Ishikawa (cell line): Measurements from ENCODE around the gene NSD2.

Experiments used
- CEBPB ChIP-seq: IDR thresholded peaks from 2 replicates; pipeline ENCODE4 v1.6.1; 2012
- CREB1 ChIP-seq: IDR thresholded peaks from 2 replicates; pipeline ENCODE4 v1.6.1; 2012; ENCODE audit warnings: low read depth
- EGR1 ChIP-seq: IDR thresholded peaks from 2 replicates; pipeline ENCODE4 v1.6.1; 2012
- EP300 ChIP-seq: IDR thresholded peaks from 2 replicates; pipeline ENCODE4 v1.6.1; 2012; ENCODE audit warnings: borderline replicate concordance
- FOXM1 ChIP-seq: IDR thresholded peaks from 2 replicates; pipeline ENCODE4 v1.6.1; 2012; ENCODE audit warnings: low read depth, borderline replicate concordance
- NFIC ChIP-seq: IDR thresholded peaks from 2 replicates; pipeline ENCODE4 v1.6.1; 2012
- RAD21 ChIP-seq: IDR thresholded peaks from 2 replicates; pipeline ENCODE4 v1.6.1; 2012; ENCODE audit warnings: low read depth
- REST ChIP-seq: IDR thresholded peaks from 2 replicates; pipeline ENCODE4 v1.6.1; 2012; ENCODE audit warnings: low read depth, mild to moderate bottlenecking
- TAF1 ChIP-seq: IDR thresholded peaks from 2 replicates; pipeline ENCODE4 v1.6.1; 2012; ENCODE audit warnings: low read depth, mild to moderate bottlenecking
- TCF12 ChIP-seq: IDR thresholded peaks from 2 replicates; pipeline ENCODE4 v1.6.1; 2012; ENCODE audit warnings: low read depth
- TEAD4 ChIP-seq: IDR thresholded peaks from 2 replicates; pipeline ENCODE4 v1.6.1; 2012
- YY1 ChIP-seq: IDR thresholded peaks from 2 replicates; pipeline ENCODE4 v1.6.1; 2012; ENCODE audit warnings: low read depth
- ZBTB7A ChIP-seq: IDR thresholded peaks from 2 replicates; pipeline ENCODE4 v1.6.1; 2012; ENCODE audit warnings: low read depth
- TF ChIP-seq, protein P1 (sequence below): IDR thresholded peaks from 2 replicates; pipeline ENCODE4 v1.6.1; 2012
- TF ChIP-seq, protein P2 (sequence below): IDR thresholded peaks from 2 replicates; pipeline ENCODE4 v1.6.1; 2012

NSD2 gene

DNA sequence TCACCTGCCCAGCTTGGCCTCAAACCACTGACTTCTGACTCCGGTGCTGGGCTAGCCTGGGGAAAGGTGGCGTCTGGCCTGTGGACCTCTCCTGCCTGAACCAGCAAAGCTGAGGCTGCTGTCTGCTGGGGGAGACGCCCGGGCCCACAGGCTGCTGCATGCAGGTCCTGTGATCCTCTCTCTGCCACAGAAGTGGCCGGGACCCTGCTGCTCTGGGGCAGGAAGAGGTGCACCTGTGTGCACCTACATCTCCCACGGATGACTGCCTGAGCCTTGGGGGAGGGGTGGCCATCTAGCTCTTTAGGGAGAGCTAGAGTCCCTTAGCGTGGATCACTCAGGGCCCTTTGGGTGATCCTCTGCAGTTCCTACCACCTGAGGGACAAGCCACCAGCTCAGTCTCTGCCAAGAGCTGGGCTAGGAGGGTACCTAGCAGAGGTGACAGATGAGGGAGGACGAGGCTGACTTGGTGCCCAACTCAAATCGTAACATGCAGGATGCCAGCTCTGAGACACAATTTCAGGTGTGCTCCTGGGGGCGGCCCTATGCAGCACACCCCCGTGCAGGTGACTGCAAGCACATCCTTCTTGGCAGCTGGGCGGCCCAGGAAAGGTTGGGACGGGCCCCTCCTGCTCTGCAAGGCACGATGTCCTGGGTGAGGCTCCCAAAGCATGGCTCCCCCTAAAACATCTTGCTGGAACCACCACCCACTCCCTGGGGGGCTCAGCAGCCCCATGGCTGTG lies 37.7 kb upstream of the NSD2 start:
- TF ChIP-seq ZBTB7A (no peak), NFIC (no peak), TAF1 (no peak), TEAD4 (no peak), TCF12 (no peak), RAD21 (no peak), CEBPB (no peak)
- TF ChIP-seq, protein P1, sequence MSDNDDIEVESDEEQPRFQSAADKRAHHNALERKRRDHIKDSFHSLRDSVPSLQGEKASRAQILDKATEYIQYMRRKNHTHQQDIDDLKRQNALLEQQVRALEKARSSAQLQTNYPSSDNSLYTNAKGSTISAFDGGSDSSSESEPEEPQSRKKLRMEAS, result no peak

GRCh38 chr4:1834047-1834775 lies 37.0 kb upstream of the NSD2 start:
- TF ChIP-seq YY1, result no peak
- TF ChIP-seq TCF12, result no peak
- no peak for TF ChIP-seq TEAD4
- TF ChIP-seq NFIC, result no peak
- TF ChIP-seq REST, result no peak
- TF ChIP-seq, protein P2, sequence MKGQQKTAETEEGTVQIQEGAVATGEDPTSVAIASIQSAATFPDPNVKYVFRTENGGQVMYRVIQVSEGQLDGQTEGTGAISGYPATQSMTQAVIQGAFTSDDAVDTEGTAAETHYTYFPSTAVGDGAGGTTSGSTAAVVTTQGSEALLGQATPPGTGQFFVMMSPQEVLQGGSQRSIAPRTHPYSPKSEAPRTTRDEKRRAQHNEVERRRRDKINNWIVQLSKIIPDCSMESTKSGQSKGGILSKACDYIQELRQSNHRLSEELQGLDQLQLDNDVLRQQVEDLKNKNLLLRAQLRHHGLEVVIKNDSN, result no peak
- TF ChIP-seq, protein P1, result no peak
- no peak for TF ChIP-seq RAD21
- no peak for TF ChIP-seq ZBTB7A
- no peak for TF ChIP-seq CEBPB
- TF ChIP-seq CREB1, result no peak
- no peak for TF ChIP-seq FOXM1
- no peak for TF ChIP-seq EGR1
- TF ChIP-seq TAF1, result no peak
- no peak for TF ChIP-seq EP300

- TF ChIP-seq EGR1 (no peak), TEAD4 (no peak), TAF1 (no peak), REST (no peak), RAD21 (no peak), TCF12 (no peak), ZBTB7A (no peak)
- TF ChIP-seq, protein P1, result no peak
- TF ChIP-seq, protein P2, result no peak
Observed at GRCh38 chr4:1836650-1837049, 34.5 kb upstream of the NSD2 start.

- TF ChIP-seq YY1 (no peak), EP300 (no peak)
Observed at GRCh38 chr4:1837069-1837468, 34.1 kb upstream of the NSD2 start.

- no peak for TF ChIP-seq TCF12
- TF ChIP-seq FOXM1, result no peak
- TF ChIP-seq TAF1, result no peak
- TF ChIP-seq TEAD4, result no peak
- TF ChIP-seq ZBTB7A, result no peak
- TF ChIP-seq, protein P1, result no peak
- TF ChIP-seq CEBPB, result no peak
- TF ChIP-seq YY1, result no peak
- TF ChIP-seq RAD21, result no peak
- TF ChIP-seq REST, result no peak
- no peak for TF ChIP-seq NFIC
- TF ChIP-seq, protein P2, result no peak
- no peak for TF ChIP-seq EGR1
- no peak for TF ChIP-seq CREB1
Observed at GRCh38 chr4:1839282-1839681, 31.9 kb upstream of the NSD2 start.
